Measurements from ENCODE around the gene HACD4. TPM values are rescaled to one million over a fixed set of nuclear protein-coding genes. Genes with fewer than 3 reads are reported as not detected.
A peak's percentile ranks its signal among the peaks of the same experiment; 100 is the strongest.
"Not testable (repeated sequence)": the region's sequence is repeated elsewhere in the genome, so short reads cannot be mapped to it uniquely, and the experiment has no call there.

HACD4 gene
- total RNA-seq, 4 donors from 2014 or later = under 0.01 to 8.7 (median 2.4) TPM

- no peaks in the 10 kb centered on the region for H3K4me1 ChIP-seq
- H3K27ac ChIP-seq = no peak overlapping the region
- H3K9me3 ChIP-seq = no peaks in the 10 kb centered on the region
- DNase-seq = no peak
- intact Hi-C loops (cut with DNase I; ENCODE audit: low total_unique reads) = no loop called here
- TF ChIP-seq CTCF (IDR thresholded peaks at IDR 0.05) (no peak), POLR2A (IDR thresholded peaks at IDR 0.05) (no peak)
- no peak overlapping the region for H3K4me3 ChIP-seq
- no peaks in the 10 kb centered on the region for H3K27me3 ChIP-seq
- H3K36me3 ChIP-seq = no peaks in the 10 kb centered on the region
Measured at GRCh38 chr9:20985851-20986600, 45.4 kb downstream of the HACD4 start.

DNA sequence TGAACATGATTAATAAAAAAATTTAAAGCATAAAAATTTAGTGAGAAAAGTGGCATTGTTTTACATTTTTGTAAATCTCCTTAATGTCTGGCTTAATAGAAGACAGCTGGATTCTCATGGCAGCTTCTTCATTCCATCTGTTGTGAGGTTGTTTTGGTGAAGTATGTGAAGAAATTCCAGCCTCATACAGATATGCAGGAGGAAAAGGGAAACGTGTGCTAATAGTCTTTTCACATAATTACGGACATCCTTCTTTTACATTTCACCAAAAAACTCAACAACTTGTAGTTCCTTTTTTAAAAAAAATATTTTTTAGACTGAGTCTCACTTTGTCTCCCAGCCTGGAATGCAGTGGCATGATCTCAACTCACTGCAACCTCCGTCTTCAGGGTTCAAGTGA, 46.9 kb downstream of the HACD4 start:
- Histone ChIP-seq H3K27ac (no peak overlapping the region), H3K4me3 (no peak overlapping the region), H3K4me1 (no peaks in the 10 kb centered on the region), H3K27me3 (no peaks in the 10 kb centered on the region), H3K9me3 (no peaks in the 10 kb centered on the region), H3K36me3 (no peaks in the 10 kb centered on the region)
- no peak for DNase-seq
- intact Hi-C loops (cut with DNase I; ENCODE audit: low total_unique reads) = no loop called here
- TF ChIP-seq CTCF (IDR thresholded peaks at IDR 0.05) (no peak), POLR2A (IDR thresholded peaks at IDR 0.05) (no peak)

DNA sequence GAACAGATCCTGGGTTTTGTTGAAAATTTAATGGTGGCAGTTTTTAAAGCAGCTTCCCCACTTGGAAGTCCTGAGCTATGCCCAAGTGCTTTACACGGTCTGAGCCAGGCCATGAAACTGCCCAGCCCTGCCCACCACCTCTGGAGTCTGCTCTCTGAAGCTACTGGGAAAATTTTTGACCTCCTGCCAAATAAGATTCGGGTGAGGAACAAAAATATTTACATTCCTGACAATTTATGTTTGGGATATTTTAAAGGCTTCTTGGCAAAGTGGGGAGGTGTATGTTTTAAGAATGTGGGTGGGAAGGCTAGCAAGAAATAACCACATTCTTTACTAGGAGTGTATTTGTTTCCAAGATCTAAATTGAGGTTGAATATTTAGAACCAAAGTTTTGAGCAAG, 50.0 kb downstream of the HACD4 start:
- intact Hi-C loops (cut with DNase I; ENCODE audit: low total_unique reads) = no loop called here
- no peaks in the 10 kb centered on the region for H3K9me3 ChIP-seq
- DNase-seq = no peak
- no peaks in the 10 kb centered on the region for H3K36me3 ChIP-seq
- H3K4me3 ChIP-seq = no peak overlapping the region
- H3K27me3 ChIP-seq = no peaks in the 10 kb centered on the region
- TF ChIP-seq POLR2A (IDR thresholded peaks at IDR 0.05) (no peak), CTCF (IDR thresholded peaks at IDR 0.05) (no peak)
- peak overlapping the region in 1 of 2 donors; percentile 59 for H3K27ac ChIP-seq
- H3K4me1 ChIP-seq = no peaks in the 10 kb centered on the region

GRCh38 chr9:20980832-20981455, 50.5 kb downstream of the HACD4 start:
- no peaks in the 10 kb centered on the region for H3K36me3 ChIP-seq
- no peaks in the 10 kb centered on the region for H3K4me1 ChIP-seq
- H3K27ac ChIP-seq = peak overlapping the region in 1 of 2 donors; percentile 59
- no peaks in the 10 kb centered on the region for H3K27me3 ChIP-seq
- no peak for DNase-seq
- no peak overlapping the region for H3K4me3 ChIP-seq
- intact Hi-C loops (cut with DNase I; ENCODE audit: low total_unique reads) = no loop called here
- H3K9me3 ChIP-seq = no peaks in the 10 kb centered on the region
- TF ChIP-seq POLR2A (IDR thresholded peaks at IDR 0.05) (no peak), CTCF (IDR thresholded peaks at IDR 0.05) (no peak)

DNA sequence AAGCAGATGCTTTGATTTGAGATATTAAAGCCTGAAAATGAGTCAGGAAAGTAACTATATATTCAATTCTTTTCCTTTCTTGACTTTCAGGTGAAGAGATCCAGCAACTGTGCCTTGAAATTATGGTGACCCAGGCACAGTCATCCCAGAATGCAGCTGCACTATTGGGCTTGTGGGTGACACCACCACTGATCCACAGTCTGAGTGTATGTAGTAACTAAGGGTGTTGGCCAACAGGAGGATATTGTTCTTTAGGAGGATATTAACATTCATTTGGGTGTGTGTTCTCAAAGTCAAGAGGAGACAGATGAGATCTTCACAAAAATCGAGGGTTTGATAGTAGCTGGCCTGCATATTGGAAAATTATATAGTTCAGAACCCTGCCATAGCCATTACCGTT, 53.2 kb downstream of the HACD4 start:
- intact Hi-C loops (cut with DNase I; ENCODE audit: low total_unique reads) = no loop called here
- H3K36me3 ChIP-seq = no peaks in the 10 kb centered on the region
- H3K4me3 ChIP-seq = no peak overlapping the region
- H3K9me3 ChIP-seq = no peaks in the 10 kb centered on the region
- no peak for DNase-seq
- H3K27me3 ChIP-seq = no peaks in the 10 kb centered on the region
- H3K27ac ChIP-seq = no peak overlapping the region
- TF ChIP-seq CTCF (IDR thresholded peaks at IDR 0.05) (no peak), POLR2A (IDR thresholded peaks at IDR 0.05) (no peak)
- H3K4me1 ChIP-seq = no peaks in the 10 kb centered on the region

DNA sequence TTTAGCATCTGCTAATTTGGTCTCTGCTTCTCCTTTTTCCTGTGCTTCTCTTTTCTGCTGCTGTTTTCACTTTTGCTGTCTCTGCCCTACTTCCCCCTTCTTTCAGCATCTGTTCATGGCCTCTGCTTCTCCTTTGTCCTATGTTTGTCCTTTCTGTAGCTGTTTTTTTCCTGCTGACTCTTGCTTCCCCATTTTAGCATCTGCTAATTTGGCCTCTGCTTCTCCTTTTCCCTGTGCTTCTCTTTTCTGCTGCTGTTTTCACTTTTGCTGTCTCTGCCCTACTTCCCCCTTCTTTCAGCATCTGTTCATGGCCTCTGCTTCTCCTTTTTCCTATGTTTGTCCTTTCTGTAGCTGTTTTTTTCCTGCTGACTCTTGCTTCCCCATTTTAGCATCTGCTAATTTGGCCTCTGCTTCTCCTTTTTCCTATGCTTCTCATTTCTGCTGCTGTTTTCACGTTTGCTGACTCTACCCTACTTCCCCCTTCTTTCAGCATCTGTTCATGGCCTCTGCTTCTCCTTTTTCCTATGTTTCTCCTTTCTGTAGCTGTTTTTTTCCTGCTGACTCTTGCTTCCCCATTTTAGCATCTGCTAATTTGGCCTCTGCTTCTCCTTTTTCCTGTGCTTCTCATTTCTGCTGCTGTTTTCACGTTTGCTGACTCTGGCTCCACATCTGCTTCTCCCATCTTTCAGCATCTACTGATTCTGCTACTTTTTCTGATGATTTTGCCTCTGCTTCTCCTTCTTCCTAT, 57.1 kb downstream of the HACD4 start:
- H3K36me3 ChIP-seq; H3K27ac ChIP-seq; intact Hi-C loops (cut with DNase I; ENCODE audit: low total_unique reads); H3K27me3 ChIP-seq; H3K4me3 ChIP-seq; H3K9me3 ChIP-seq; H3K4me1 ChIP-seq; DNase-seq: not testable (repeated sequence)

DNA sequence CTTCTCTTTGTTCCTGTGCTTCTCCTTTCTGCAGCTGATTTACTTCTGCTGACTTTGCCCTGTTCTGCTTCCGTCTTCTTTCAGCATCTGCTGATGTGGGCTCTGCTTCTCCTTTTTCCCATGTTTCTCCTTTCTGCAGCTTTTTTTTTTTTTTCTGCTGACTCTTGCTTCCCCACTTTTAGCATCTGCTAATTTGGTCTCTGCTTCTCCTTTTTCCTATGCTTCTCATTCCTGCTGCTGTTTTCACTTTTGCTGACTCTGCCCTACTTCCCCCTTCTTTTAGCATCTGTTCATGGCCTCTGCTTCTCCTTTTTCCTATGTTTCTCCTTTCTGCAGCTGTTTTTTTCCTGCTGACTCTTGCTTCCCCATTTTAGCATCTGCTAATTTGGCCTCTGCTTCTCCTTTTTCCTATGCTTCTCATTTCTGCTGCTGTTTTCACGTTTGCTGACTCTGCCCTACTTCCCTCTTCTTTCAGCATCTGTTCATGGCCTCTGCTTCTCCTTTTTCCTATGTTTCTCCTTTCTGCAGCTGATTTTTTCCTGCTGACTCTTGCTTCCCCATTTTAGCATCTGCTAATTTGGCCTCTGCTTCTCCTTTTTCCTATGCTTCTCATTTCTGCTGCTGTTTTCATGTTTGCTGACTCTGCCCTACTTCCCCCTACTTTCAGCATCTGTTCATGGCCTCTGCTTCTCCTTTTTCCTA, 58.0 kb downstream of the HACD4 start:
- DNase-seq; H3K9me3 ChIP-seq; H3K27ac ChIP-seq; H3K4me3 ChIP-seq; intact Hi-C loops (cut with DNase I; ENCODE audit: low total_unique reads); H3K36me3 ChIP-seq; H3K27me3 ChIP-seq; H3K4me1 ChIP-seq: not testable (repeated sequence)
